ENCODE results near the gene TBC1D20.
"Not testable (repeated sequence)": the region's sequence is repeated elsewhere in the genome, so short reads cannot be mapped to it uniquely, and the experiment has no call there.

TBC1D20 gene

GRCh38 chr20:400128-400453, 62.2 kb downstream of the TBC1D20 start:
- no peak for DNase-seq

- no peak for DNase-seq
These were observed 63.1 kb downstream of the TBC1D20 start for GRCh38 chr20:399182-399707.

GRCh38 chr20:397432-398237, 64.7 kb downstream of the TBC1D20 start:
- DNase-seq, result no peak

- DNase-seq, result no peak
These were observed 65.5 kb downstream of the TBC1D20 start for GRCh38 chr20:396619-397431.

- no peak for DNase-seq
These were observed 66.1 kb downstream of the TBC1D20 start for GRCh38 chr20:396252-396618.

GRCh38 chr20:393296-393695, 69.0 kb downstream of the TBC1D20 start:
- not testable (repeated sequence) for DNase-seq

- DNase-seq, result no peak
These were observed 71.2 kb downstream of the TBC1D20 start for GRCh38 chr20:391041-391711.

- DNase-seq, result no peak
These were observed 73.1 kb downstream of the TBC1D20 start for GRCh38 chr20:389220-389619.

- DNase-seq, result no peak
These were observed 74.0 kb downstream of the TBC1D20 start for GRCh38 chr20:388034-388994.

- no peak for DNase-seq
These were observed 74.8 kb downstream of the TBC1D20 start for GRCh38 chr20:387520-387919.

GRCh38 chr20:386634-387033, 75.7 kb downstream of the TBC1D20 start:
- DNase-seq, result not testable (repeated sequence)

Data from NCI-H446 treated with DMSO at 0.1 percent for 48 hours (cell line).